Hematopoietic multipotent progenitor cell treated with erythropoietin and hydrocortisone succinate and interleukin-3 and kit ligand, for 8 days (in vitro differentiated cells): ENCODE results near the gene SLC25A47.
"Not testable (repeated sequence)": the region's sequence is repeated elsewhere in the genome, so short reads cannot be mapped to it uniquely, and the experiment has no call there.

ENCODE experiments used
- DNase-seq: peaks from one replicate; pipeline ENCODE4 v3.0.0-alpha.2; 2015

The SLC25A47 gene

DNA sequence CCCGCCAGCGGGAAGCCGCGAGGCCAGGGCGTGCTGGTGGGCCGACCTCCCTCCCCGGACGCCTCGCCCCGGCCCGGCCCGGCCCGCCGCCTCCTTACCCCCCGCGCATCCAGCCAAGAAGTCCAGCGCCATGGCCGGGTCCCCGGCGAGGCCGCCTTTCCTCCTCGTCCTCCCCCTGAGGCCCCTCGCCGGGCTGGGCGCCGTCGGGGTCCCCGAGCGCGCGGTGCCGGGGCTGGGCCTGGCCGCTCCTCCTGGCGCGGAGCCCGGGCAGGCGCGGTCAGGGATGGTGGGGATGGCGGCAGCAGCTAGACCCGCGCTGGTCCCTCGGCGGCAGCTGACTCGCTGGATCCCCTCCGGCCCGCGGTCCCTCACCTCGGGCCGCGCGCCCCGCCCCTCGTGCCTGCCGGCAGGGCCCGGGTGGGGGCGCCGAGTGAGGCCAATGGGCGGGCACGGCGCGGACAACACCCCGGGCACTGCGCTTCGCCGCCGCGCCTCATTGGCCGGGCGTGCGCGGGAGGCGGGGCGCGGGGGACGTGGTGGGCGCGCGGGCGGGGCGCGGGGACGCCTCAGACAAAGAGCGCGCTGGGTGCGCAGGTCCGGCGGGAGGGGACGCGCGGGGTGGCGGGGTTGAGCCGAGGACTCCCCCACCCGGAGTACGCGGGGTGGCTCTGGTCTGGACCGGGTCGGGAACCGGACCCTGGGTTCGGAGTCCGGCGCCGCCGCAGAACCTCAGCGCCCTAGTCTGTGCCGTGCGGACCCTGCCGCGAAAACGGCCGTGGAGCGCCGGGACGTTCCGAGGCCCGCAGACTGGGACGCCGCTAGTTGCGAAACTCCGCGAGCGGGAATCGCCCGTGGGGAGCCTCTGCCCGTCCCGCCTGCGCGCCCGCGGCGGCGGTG lies 16.8 kb upstream of the SLC25A47 start, which contains the start of gene SLC25A29:
SLC25A29 (minus strand) TSS at position 344 of the 897 bp plus-strand sequence; CDS start at position 132, 212 bp downstream.
- DNase-seq = peak; percentile 85

DNA sequence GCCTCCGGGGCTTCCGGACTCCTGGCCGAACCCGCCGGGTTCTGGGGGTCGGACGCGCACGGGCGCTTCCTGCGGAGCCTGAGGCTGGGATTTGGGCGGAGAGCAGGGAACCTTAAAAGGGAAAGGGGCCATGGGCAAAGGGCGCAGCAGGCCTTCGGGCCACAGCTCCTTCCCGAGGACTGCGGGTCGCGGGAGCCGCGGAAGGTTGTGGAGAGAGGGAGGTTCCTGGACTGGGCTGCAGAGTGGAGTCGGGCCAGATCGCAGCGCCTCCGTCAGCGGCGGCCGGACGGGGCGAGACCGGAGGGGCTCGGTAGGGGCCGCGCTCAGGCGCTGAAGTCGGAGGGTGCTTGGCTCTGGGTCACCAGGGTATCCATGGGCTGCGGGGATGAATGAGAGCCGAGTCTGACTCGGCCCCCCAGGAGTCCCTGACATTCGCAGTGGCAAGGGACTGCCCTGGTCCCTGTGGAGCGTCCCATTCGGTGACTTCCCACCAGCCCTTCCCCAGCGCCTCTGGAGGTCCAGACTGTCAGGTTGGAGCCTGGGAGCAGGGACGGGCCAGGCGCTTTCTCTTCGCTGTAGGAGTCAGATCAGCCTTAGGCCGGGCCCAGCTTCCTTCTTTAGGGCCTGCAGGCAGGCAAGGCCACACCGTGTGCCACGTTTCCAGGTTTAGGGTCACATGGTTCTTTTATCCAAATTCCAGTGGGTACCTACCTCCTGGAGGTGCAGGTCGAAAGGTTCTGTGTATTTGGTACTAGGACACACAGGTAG lies 16.0 kb upstream of the SLC25A47 start:
- no peak for DNase-seq

GRCh38 chr14:100307766-100308426 lies 15.2 kb upstream of the SLC25A47 start:
- DNase-seq = no peak

- DNase-seq = not testable (repeated sequence)
Observed at GRCh38 chr14:100308427-100308792, 14.7 kb upstream of the SLC25A47 start.

DNA sequence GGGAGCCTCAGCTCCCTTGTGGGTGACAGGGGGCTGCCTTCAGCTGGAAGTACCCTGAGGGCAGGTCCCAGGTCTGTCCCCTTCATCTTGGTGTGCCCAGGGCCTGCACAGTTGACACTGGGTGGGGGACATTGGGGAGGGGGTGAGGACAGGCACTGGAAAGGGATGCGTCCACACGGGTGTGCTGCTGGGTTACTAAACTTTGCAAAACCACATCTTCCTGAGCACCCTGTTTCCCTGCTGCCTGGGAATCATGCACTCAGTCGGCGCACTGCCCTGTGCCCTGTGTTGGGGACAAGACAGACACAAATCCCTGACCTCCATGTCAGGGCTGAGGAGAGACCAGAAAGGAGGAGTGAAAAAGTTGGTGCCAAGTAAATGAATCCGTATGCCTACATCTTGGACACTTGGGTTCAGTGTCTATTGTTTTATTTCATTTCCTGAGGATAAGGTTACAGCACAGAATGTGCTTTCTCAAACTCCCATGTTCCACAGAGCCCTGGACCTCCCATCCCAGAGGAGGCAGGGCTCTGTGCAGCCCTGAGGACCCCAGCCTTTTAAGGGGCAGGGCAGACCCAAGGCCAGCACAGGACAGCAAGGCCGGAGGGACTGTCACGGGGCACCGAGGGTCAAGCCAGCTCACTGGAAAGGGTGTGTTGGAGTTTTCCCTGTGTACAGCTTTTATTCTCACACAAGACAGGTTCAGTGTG lies 14.0 kb upstream of the SLC25A47 start:
- DNase-seq = no peak

GRCh38 chr14:100312110-100312876 lies 10.8 kb upstream of the SLC25A47 start:
- DNase-seq = not testable (repeated sequence)

GRCh38 chr14:100312877-100313400 lies 10.2 kb upstream of the SLC25A47 start:
- peak; percentile 28 for DNase-seq

GRCh38 chr14:100313464-100314230 lies 9.5 kb upstream of the SLC25A47 start:
- DNase-seq = no peak

DNA sequence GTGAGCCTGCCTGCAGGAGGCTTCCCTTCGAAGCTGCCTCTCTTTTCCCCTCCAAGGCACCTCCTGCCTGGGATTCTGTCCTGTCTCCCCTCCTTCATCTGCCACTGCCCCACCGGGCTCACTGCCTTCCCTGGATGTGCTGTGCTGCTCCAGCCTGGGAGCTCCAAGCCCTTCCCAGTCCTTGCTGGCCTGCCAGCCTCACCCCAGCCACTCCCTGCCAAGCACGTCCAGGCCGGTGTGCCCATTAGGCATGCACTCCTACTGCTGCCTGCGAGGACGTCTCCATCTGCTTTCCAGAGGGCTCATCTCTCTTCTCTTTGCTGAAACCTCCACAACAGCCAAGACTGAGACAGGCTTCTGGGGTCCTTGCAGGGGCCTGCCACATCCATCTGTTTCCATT lies 8.4 kb upstream of the SLC25A47 start:
- no peak for DNase-seq

- DNase-seq = no peak
Observed at GRCh38 chr14:100317389-100317788, 5.8 kb upstream of the SLC25A47 start.

DNA sequence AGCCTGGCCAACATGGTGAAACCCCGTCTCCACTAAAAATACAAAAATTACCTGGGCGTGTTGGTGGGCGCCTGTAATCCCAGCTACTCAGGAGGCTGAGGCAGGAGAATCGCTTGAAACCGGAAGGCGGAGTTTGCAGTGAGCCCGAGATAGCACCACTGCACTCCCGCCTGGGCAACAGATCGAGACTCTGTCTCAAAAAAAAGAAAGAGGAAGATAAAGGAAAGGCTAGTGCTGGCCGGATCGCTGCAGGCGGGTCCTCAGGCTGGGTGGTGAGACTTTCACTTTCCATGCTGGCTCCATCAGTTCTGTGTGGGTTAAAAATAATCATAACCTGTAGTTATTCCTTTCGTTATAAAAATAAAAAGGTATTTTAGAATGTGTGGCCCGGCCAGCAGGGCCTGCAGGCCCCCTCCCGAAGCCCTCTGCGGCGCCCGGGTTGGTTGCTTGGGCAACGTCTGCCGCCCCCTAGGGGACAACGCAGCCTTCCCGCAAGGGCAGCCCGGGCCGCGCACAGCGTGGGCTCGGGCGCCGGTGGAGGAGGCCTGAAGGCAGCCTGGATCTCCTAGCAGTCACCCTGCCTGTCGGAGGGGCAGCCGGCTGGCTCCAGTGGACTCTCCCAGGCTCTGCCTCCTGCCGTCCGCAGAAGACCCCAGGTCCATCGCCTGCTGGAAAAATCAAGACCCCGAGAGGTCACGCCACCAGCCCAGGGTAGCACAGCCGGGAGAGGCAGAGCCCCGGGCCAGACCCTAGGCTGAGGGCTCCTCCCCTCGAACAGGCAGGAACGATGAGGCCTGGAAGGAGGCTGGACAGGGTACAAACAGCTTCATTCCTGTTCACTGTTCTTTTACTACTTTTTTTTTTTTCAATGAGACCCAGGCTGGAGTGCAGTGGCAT lies 5.0 kb upstream of the SLC25A47 start:
- DNase-seq = peak; percentile 64

GRCh38 chr14:100320157-100320856 lies 2.8 kb upstream of the SLC25A47 start:
- DNase-seq = no peak

- DNase-seq = no peak
Observed at GRCh38 chr14:100321473-100322137, 1.5 kb upstream of the SLC25A47 start.

DNA sequence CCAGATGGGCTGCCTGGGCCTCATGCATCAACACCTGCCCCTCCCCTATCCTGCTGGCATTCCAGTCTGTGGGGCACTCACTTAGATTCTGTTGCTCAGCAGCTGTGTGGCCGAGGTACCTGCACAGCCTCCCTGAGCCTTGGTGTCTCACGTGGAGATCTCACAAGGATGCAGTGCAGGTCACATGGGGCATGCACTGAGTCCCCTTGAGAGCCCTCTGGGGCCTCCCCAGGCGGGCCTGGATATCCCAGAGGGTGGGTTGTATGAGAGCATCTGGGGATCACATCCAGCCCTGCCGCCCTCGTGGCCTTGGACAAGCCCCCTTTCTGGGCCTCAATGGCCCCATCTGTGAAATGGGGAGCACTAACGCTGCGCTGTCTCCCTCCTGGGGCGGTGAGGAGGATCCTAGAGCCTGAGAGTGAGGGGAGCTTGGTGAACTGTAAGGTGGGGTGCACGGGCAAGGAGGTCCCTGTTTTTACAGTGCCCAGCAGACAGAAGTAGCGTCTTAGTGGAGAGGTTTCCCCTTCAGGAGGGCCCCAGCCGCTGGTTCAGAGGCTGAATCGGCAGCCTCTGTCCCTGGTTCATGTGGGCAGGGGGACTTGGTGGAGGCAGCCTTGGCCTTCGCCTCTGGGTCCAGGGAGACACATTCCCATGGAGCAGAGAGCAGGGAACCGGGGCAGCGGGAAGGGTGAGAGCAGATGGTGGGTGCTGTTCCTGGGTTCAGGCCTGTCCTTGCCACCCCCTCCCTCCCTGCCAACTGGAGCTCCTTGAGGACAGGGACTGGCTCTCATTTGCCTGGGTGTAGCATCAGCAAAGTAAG lies 791 bp upstream of the SLC25A47 start:
- no peak for DNase-seq

DNA sequence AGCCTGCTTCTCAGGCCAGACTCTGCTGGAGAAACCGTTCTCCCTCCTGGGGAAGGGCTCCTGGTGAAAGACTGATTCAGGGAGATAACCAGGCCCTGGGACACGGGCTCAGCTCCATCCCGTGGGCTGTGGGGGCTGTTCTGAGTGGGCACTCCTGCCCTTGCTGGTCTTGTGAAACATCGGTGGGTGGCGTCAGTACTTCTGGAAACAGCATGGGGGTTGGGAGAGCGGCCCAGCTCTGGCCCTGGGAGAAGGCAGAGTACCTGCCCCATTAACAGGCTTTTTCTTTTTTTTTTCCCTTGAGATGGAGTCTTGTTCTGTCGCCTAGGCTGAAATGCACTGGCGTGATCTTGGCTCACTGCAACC lies 786 bp downstream of the SLC25A47 start:
- no peak for DNase-seq

GRCh38 chr14:100325231-100325632 lies 2.1 kb downstream of the SLC25A47 start:
- no peak for DNase-seq

GRCh38 chr14:100325958-100326357 lies 2.8 kb downstream of the SLC25A47 start:
- DNase-seq = no peak

- no peak for DNase-seq
Observed at GRCh38 chr14:100327128-100327527, 4.0 kb downstream of the SLC25A47 start.
